NB4 (cell line): ENCODE measurements around the gene MAD1L1.

ENCODE experiments used
- DNase-seq: peaks from one replicate; pipeline ENCODE4 v3.0.0; 2010; ENCODE audit warnings: low read depth
- H3K4me3 ChIP-seq: one replicate; pipeline ENCODE4 v1.5.1; 2011; ENCODE audit warnings: mild to moderate bottlenecking, low read depth, low read length, moderate library complexity
- MYC ChIP-seq: IDR thresholded peaks from 2 replicates; pipeline ENCODE4 v1.6.1; 2011; ENCODE audit warnings: low read depth, low read length
- POLR2A ChIP-seq: IDR thresholded peaks from 2 replicates; pipeline ENCODE4 v1.6.1; 2011; ENCODE audit warnings: mild to moderate bottlenecking; ENCODE audit not compliant: insufficient read length; ENCODE audit errors: extremely low read depth
- TF ChIP-seq, protein P1 (sequence below): IDR thresholded peaks from one replicate; pipeline ENCODE4 v1.5.1; 2012; ENCODE audit warnings: low read depth, low read length
- TF ChIP-seq, protein P2 (sequence below): IDR thresholded peaks from 2 replicates; pipeline ENCODE4 v1.6.1; 2011; ENCODE audit warnings: low read depth, low read length

Gene MAD1L1

DNA sequence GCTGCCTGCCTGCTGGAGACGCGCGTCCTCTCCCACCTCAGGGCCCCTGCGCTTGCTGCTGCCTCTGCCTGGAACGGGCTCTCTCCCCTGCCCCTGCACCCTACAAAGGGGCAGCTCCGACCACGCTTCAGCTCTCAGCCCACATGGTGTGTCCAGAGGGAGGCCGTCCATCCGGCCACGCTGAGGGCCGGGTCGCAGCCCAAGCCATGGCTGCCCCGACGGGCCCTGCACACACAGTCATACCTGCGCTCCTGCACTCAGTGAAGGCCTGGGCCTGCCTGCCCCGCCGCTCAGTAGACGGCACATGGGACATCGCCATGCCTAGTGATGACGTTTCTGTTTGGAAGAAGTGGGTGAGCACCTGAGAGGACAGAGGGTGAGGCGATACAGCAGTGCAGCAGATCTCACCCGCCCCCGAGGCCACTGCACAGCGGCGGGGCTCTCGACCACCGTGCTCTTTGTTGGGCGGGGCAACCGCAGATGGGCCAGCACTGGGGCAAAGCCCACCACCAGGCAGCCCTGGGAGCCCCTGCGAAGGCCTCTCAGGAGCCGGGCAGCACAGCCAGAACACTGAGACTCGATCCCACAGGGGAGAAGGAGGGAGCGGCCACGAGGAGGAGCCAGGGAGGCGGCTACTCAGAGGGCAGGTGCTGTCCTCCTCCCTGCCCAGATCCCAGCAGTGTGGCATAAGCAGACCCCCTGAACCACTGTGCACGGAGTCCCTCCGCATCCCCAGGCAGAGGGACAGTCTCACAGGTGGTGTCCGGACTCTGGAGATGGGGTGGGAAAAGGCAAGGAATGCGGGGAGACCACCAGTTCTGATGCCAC is 129.5 kb downstream of the MAD1L1 start:
- H3K4me3 ChIP-seq = no peak overlapping the region
- TF ChIP-seq, protein P1, sequence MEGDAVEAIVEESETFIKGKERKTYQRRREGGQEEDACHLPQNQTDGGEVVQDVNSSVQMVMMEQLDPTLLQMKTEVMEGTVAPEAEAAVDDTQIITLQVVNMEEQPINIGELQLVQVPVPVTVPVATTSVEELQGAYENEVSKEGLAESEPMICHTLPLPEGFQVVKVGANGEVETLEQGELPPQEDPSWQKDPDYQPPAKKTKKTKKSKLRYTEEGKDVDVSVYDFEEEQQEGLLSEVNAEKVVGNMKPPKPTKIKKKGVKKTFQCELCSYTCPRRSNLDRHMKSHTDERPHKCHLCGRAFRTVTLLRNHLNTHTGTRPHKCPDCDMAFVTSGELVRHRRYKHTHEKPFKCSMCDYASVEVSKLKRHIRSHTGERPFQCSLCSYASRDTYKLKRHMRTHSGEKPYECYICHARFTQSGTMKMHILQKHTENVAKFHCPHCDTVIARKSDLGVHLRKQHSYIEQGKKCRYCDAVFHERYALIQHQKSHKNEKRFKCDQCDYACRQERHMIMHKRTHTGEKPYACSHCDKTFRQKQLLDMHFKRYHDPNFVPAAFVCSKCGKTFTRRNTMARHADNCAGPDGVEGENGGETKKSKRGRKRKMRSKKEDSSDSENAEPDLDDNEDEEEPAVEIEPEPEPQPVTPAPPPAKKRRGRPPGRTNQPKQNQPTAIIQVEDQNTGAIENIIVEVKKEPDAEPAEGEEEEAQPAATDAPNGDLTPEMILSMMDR = no peak
- TF ChIP-seq, protein P2, sequence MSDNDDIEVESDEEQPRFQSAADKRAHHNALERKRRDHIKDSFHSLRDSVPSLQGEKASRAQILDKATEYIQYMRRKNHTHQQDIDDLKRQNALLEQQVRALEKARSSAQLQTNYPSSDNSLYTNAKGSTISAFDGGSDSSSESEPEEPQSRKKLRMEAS = no peak
- TF ChIP-seq POLR2A (no peak), MYC (no peak)
- no peak for DNase-seq

DNA sequence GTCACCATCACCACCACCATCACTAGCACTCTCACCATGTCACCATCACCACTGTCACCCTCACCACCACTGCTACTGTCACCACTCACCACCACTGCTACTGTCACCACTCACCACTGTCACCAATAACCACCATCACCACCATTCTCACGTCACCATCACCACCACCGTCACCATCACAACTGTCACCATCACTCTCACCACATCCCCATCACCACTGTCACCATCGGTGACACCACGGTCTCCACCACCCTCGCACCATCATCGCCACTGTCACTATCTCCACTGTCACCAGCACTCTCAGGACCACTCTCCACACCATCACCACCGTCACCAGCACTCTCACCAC is 130.4 kb downstream of the MAD1L1 start:
- DNase-seq = no peak
- no peak overlapping the region for H3K4me3 ChIP-seq
- no peak for TF ChIP-seq MYC
- no peak for TF ChIP-seq POLR2A
- TF ChIP-seq, protein P2 = no peak
- TF ChIP-seq, protein P1 = no peak

DNA sequence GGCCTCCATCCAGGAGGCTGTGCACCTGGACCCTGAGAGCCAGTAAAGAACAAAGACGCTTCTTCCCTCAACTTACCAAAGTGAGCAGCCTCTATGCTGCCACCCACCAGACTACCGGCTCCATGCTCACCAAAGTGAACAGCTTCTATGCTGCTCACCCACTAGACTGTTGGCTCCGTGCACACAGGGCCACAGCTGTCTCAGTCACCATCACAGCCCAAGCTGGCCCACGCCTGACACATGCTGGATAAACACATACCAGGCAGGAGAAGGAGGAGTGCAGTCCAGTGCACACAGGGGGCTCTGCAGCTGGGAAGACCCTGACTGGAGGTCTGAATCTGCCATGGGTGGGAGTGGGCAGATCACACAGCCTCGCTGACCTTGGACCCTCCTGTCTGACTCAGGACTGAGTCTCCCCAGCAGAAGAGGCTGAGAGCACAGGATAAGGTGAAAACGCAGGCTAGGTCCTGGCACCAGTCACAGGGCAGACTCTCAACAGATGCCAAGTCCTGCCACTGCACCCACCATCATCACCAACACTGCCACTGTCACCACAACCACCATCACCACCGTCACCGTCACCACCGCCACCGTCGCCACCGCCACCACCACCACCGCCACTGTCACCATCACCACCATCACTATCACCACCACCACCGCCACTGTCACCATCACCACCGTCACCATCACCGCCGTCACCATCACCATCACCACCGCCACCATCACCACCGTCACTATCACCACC is 130.9 kb downstream of the MAD1L1 start:
- H3K4me3 ChIP-seq = no peak overlapping the region
- no peak for DNase-seq
- TF ChIP-seq, protein P1 = no peak

DNA sequence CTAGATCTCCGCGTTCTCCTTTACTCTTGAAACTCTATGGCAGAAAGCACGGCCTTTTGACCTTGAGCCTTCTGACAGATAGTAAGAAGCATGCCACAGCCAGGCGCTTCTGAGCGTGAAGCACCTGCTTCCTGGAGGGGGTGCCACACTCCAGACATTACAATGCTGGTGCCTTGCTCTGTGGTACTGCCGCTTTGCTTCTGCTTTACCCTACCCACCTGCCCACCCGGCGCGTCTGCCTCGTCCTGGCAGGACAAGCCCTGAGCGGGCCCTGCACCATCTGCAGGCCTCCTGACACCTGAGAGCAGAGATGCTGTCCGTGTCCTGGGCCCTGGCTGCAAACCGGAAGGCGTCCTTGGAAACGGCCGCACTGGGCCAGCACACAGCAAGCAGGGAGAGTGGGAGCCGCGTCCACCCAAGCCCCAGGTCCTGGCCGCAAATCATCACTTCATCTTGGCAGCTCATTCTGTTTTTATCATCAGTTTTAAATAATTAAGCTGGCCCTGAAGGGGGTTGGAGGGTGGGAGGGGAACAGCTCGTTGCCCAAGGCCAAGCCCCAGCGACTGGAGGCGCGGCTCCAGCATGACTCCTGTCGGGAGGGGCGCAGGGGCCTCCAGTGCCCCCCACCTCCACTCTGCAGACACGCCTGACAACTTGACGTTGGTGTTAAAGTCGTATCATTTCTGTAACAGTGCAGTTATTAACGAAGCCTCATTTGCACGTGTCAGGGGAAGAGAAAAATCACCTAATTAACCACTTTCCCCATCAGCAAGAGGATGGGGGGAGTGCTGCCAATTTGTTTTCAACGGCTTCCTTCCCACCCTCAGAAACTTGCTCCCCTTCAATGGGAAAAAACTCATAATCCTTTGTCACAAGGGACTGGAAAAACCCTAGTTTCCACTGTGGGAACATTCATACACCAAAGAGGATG is 132.2 kb downstream of the MAD1L1 start:
- TF ChIP-seq MYC (peak; percentile 68), POLR2A (no peak)
- TF ChIP-seq, protein P2 = peak; percentile 74
- TF ChIP-seq, protein P1 = peak; percentile 20
- no peak overlapping the region for H3K4me3 ChIP-seq
- DNase-seq = peak; percentile 70

DNA sequence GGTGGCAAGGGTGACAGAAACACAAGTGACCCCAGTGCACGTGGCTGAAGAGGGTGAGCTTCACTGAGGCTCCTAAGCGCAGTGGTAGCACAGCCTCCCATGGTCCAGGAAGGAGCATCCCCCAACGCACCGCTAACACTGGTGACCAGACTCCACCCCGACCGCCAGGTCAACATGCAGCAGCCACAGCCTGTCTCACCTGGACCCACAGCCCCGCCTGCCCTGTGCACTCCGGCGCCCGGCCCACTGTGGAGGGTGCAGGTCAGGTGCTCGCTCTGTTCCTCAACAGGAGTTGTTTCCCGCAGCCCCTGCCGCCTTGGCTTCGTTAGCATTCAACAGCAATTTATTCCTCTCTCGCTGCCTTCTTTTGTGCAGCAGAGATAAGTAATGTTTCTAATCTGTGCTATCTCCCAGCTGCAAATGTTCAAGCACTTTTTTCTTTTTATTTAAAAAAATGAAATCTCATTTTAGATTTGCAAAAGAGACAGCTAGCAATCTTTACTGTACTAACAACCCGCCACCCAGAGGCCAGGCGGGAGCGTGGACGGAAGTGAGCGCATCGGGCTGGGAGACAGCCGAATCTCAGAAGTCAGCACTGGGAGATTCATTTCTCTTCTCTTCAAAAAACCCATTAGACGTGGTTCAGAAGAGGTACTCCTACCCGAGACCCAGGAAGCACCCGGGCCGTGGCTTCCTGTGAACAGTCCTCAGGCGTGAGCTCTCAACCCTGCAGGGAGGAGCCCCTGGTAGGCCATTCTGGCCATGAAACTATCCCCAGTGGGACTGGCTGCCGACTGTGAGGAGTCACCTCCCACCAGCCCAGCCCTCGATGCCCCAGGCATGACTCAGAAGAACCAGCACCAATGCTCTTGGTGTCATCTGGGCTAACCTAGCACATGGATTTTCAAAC is 133.4 kb downstream of the MAD1L1 start:
- no peak overlapping the region for H3K4me3 ChIP-seq
- DNase-seq = peak; percentile 87
- TF ChIP-seq POLR2A = no peak
- TF ChIP-seq, protein P1 = peak; percentile 20
- TF ChIP-seq, protein P2 = 0 out of 2 replicates have a peak, but pooled peaks have one; percentile 39
- TF ChIP-seq MYC = no peak; the same call in 1 of the 2 replicates
